ENCODE data around the gene ZNF526.

The ZNF526 gene

GRCh38 chr19:42212886-42213285 is 7.2 kb upstream of the ZNF526 start:
- TF ChIP-seq POLR2AphosphoS5 (IDR thresholded peaks at IDR 0.05; ENCODE audit: low read depth, low read length) (no peak), TAF1 (IDR thresholded peaks at IDR 0.05; ENCODE audit: borderline replicate concordance, low read depth, low read length) (no peak), POLR2A (IDR thresholded peaks at IDR 0.05; ENCODE audit: low read depth, low read length) (no peak)
- FAIRE-seq (no peak), DNase-seq (ENCODE audit: insufficient read length) (no peak)

GRCh38 chr19:42214810-42215485 is 5.2 kb upstream of the ZNF526 start:
- TF ChIP-seq TAF1 (IDR thresholded peaks at IDR 0.05; ENCODE audit: borderline replicate concordance, low read depth, low read length) (no peak), POLR2AphosphoS5 (IDR thresholded peaks at IDR 0.05; ENCODE audit: low read depth, low read length) (no peak), POLR2A (IDR thresholded peaks at IDR 0.05; ENCODE audit: low read depth, low read length) (no peak)
- no peak for FAIRE-seq

GRCh38 chr19:42216653-42217519 is 3.2 kb upstream of the ZNF526 start:
- no peak for TF ChIP-seq TAF1 (IDR thresholded peaks at IDR 0.05; ENCODE audit: borderline replicate concordance, low read depth, low read length)
- DNase-seq (ENCODE audit: insufficient read length) (no peak), FAIRE-seq (no peak)

More at GRCh38 chr19:42214810-42215485, 5.2 kb upstream of the ZNF526 start:
- DNase-seq (ENCODE audit: insufficient read length) = no peak

GRCh38 chr19:42217520-42218437 is 2.3 kb upstream of the ZNF526 start, which contains the start of gene DEDD2:
DEDD2 (minus strand) TSS chr19:42217677; CDS start chr19:42217007, 670 bp downstream.
- DNase-seq (ENCODE audit: insufficient read length) = peak; percentile 95

GRCh38 chr19:42220751-42221097 is 612 bp downstream of the ZNF526 start:
- no peak for DNase-seq (ENCODE audit: insufficient read length)
- TF ChIP-seq POLR2A (IDR thresholded peaks at IDR 0.05; ENCODE audit: low read depth, low read length) (no peak), TAF1 (IDR thresholded peaks at IDR 0.05; ENCODE audit: borderline replicate concordance, low read depth, low read length) (no peak), POLR2AphosphoS5 (IDR thresholded peaks at IDR 0.05; ENCODE audit: low read depth, low read length) (no peak)
- FAIRE-seq = no peak

More at GRCh38 chr19:42217520-42218437, 2.3 kb upstream of the ZNF526 start, which contains the start of gene DEDD2:
- TF ChIP-seq POLR2AphosphoS5 (IDR thresholded peaks at IDR 0.05; ENCODE audit: low read depth, low read length) (peak; percentile 41; the same call in 1 of the 2 replicates), POLR2A (IDR thresholded peaks at IDR 0.05; ENCODE audit: low read depth, low read length) (peak; percentile 48; the same call in 1 of the 2 replicates), TAF1 (IDR thresholded peaks at IDR 0.05; ENCODE audit: borderline replicate concordance, low read depth, low read length) (no peak)
- peak; percentile 99 for FAIRE-seq

GRCh38 chr19:42224940-42225717 is 5.0 kb downstream of the ZNF526 start:
- FAIRE-seq (no peak), DNase-seq (ENCODE audit: insufficient read length) (no peak)
- TF ChIP-seq POLR2A (IDR thresholded peaks at IDR 0.05; ENCODE audit: low read depth, low read length) = no peak
- TF ChIP-seq POLR2AphosphoS5 (IDR thresholded peaks at IDR 0.05; ENCODE audit: low read depth, low read length) = no peak
- TF ChIP-seq TAF1 (IDR thresholded peaks at IDR 0.05; ENCODE audit: borderline replicate concordance, low read depth, low read length) = no peak

- FAIRE-seq (no peak), DNase-seq (ENCODE audit: insufficient read length) (no peak)
- TF ChIP-seq TAF1 (IDR thresholded peaks at IDR 0.05; ENCODE audit: borderline replicate concordance, low read depth, low read length) = no peak
- TF ChIP-seq POLR2A (IDR thresholded peaks at IDR 0.05; ENCODE audit: low read depth, low read length) = no peak
- no peak for TF ChIP-seq POLR2AphosphoS5 (IDR thresholded peaks at IDR 0.05; ENCODE audit: low read depth, low read length)
Measured at GRCh38 chr19:42225718-42226292, 5.7 kb downstream of the ZNF526 start.

- FAIRE-seq (no peak), DNase-seq (ENCODE audit: insufficient read length) (no peak)
- no peak for TF ChIP-seq POLR2AphosphoS5 (IDR thresholded peaks at IDR 0.05; ENCODE audit: low read depth, low read length)
Measured at GRCh38 chr19:42226886-42227285, 6.8 kb downstream of the ZNF526 start.

- DNase-seq (ENCODE audit: insufficient read length) (no peak), FAIRE-seq (no peak)
- no peak for TF ChIP-seq TAF1 (IDR thresholded peaks at IDR 0.05; ENCODE audit: borderline replicate concordance, low read depth, low read length)
- TF ChIP-seq POLR2A (IDR thresholded peaks at IDR 0.05; ENCODE audit: low read depth, low read length) = no peak
- no peak for TF ChIP-seq POLR2AphosphoS5 (IDR thresholded peaks at IDR 0.05; ENCODE audit: low read depth, low read length)
Measured at GRCh38 chr19:42228641-42229040, 8.5 kb downstream of the ZNF526 start.

- FAIRE-seq (no peak), DNase-seq (ENCODE audit: insufficient read length) (no peak)
- no peak for TF ChIP-seq POLR2A (IDR thresholded peaks at IDR 0.05; ENCODE audit: low read depth, low read length)
- TF ChIP-seq POLR2AphosphoS5 (IDR thresholded peaks at IDR 0.05; ENCODE audit: low read depth, low read length) = no peak
- no peak for TF ChIP-seq TAF1 (IDR thresholded peaks at IDR 0.05; ENCODE audit: borderline replicate concordance, low read depth, low read length)
Measured at GRCh38 chr19:42229301-42229854, 9.3 kb downstream of the ZNF526 start.
